GM21390 (cell line): ENCODE measurements around the gene MAPK8IP3.
"Not testable (repeated sequence)": the region's sequence is repeated elsewhere in the genome, so short reads cannot be mapped to it uniquely, and the experiment has no call there.

ENCODE experiments used
- ATAC-seq: cut with Tn5 transposase; IDR thresholded peaks from one replicate; pipeline ENCODE4 v1.9.1; 2021; ENCODE audit not compliant: unreplicated experiment

The MAPK8IP3 gene

GRCh38 chr16:1710811-1711507 lies 5.0 kb downstream of the MAPK8IP3 start:
- no peak for ATAC-seq

GRCh38 chr16:1712791-1713261 lies 6.8 kb downstream of the MAPK8IP3 start:
- no peak for ATAC-seq

GRCh38 chr16:1713331-1713730 lies 7.3 kb downstream of the MAPK8IP3 start:
- no peak for ATAC-seq

GRCh38 chr16:1713933-1714332 lies 7.9 kb downstream of the MAPK8IP3 start:
- no peak for ATAC-seq

- ATAC-seq: no peak
These were observed 9.2 kb downstream of the MAPK8IP3 start for GRCh38 chr16:1715220-1715619.

GRCh38 chr16:1718236-1718635 lies 12.2 kb downstream of the MAPK8IP3 start:
- ATAC-seq: not testable (repeated sequence)

- ATAC-seq: not testable (repeated sequence)
These were observed 13.7 kb downstream of the MAPK8IP3 start for GRCh38 chr16:1719559-1720229.

- ATAC-seq: no peak
These were observed 15.4 kb downstream of the MAPK8IP3 start for GRCh38 chr16:1721372-1721771.

GRCh38 chr16:1723450-1724147 lies 17.6 kb downstream of the MAPK8IP3 start:
- ATAC-seq: no peak

- no peak for ATAC-seq
These were observed 18.5 kb downstream of the MAPK8IP3 start for GRCh38 chr16:1724491-1724890.

- ATAC-seq: no peak
These were observed 20.9 kb downstream of the MAPK8IP3 start for GRCh38 chr16:1726661-1727502.

- ATAC-seq: no peak
These were observed 21.9 kb downstream of the MAPK8IP3 start for GRCh38 chr16:1727651-1728624.

- no peak for ATAC-seq
These were observed 23.0 kb downstream of the MAPK8IP3 start for GRCh38 chr16:1729026-1729425.

GRCh38 chr16:1729445-1729844 lies 23.4 kb downstream of the MAPK8IP3 start:
- ATAC-seq: no peak

- no peak for ATAC-seq
These were observed 25.1 kb downstream of the MAPK8IP3 start for GRCh38 chr16:1731073-1731472.

GRCh38 chr16:1731603-1732002 lies 25.6 kb downstream of the MAPK8IP3 start:
- no peak for ATAC-seq

- ATAC-seq: no peak
These were observed 26.1 kb downstream of the MAPK8IP3 start for GRCh38 chr16:1732071-1732470.

- not testable (repeated sequence) for ATAC-seq
These were observed 26.6 kb downstream of the MAPK8IP3 start for GRCh38 chr16:1732551-1732987.

GRCh38 chr16:1734123-1734522 lies 28.1 kb downstream of the MAPK8IP3 start:
- no peak for ATAC-seq

- no peak for ATAC-seq
These were observed 28.8 kb downstream of the MAPK8IP3 start for GRCh38 chr16:1734816-1735215.
